PC-3 (cell line): ENCODE measurements around the gene GRP.

Source experiments
- CTCF ChIP-seq: fragments of 300-600 bp; sonication (generic); conservative IDR thresholded peaks from 2 replicates; pipeline ENCODE4 v1.5.1; 2017; ENCODE audit warnings: antibody characterized with exemption, low read depth, mild to moderate bottlenecking, low read length
- EZH2 ChIP-seq: fragments of 300-600 bp; sonication (generic); IDR thresholded peaks from one replicate; pipeline ENCODE4 v1.6.1; 2017; ENCODE audit warnings: antibody characterized with exemption, mild to moderate bottlenecking, low read length; ENCODE audit not compliant: unreplicated experiment
- EZH2phosphoT487 ChIP-seq: fragments of 300-600 bp; sonication (generic); IDR thresholded peaks from 2 replicates; pipeline ENCODE4 v1.6.1; 2018; ENCODE audit warnings: mild to moderate bottlenecking, antibody characterized with exemption, low read length, borderline replicate concordance

GRCh38 chr18:59180150-59180845 is 39.7 kb upstream of the GRP start:
- TF ChIP-seq CTCF (no peak), EZH2 (no peak), EZH2phosphoT487 (no peak)
